NCI-H2171 treated with DMSO at 0.1 percent for 48 hours (cell line): ENCODE measurements around the gene SIGLEC11.
"Not testable (repeated sequence)": the region's sequence is repeated elsewhere in the genome, so short reads cannot be mapped to it uniquely, and the experiment has no call there.

ENCODE experiments used
- DNase-seq: peaks from one replicate; lab custom pipeline; 2025; lab: John Stamatoyannopoulos, UW

Gene SIGLEC11

DNA sequence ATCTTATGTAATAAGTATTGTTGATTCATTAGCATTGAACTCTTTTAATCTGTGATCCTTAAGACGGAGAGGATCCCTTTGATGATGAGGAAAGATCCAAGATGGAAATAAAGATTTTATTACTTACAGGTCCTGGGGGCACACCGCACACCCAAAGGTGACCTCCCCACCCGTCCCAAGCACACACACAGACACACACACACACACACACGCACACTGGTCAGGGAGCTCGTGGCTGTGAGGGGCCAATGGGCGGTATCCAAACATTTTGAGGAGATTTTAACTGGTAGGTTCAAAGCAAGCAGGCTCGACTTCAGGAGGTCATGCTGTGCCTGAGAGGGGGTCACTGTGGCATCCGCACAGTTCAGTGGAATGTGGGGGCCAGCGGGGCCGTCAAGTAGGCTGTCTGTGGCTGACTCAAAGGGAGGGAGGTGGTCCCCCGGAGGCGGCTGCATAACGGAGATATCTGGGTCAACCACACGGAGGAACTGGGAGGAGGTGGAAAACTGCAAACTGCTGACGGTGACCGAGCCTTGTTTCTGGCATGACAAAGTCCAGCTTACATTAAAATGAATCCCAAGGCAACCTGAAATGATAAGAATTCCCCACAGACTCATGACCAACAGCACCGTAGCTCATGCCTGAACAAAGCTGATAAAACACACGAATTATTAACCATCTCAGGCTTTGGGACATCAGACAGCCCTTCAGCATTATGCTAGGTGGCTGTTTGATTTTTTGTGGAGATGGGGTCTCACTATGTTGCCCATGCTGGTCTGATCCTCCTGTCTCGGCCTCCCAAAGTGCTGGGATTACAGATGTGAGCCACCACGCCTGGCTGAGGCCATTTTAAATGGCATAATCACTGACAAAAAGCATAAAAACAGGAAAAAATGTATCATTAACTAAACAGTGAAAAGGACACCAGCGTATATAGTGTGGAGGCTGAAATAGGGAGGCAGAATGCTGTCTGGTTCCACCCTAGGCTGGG is 20.9 kb upstream of the SIGLEC11 start:
- DNase-seq = no peak

- DNase-seq = no peak
These were observed 17.4 kb upstream of the SIGLEC11 start for GRCh38 chr19:49978324-49978723.

GRCh38 chr19:49977881-49978280 is 16.9 kb upstream of the SIGLEC11 start:
- no peak for DNase-seq

- DNase-seq = no peak
These were observed 16.1 kb upstream of the SIGLEC11 start for GRCh38 chr19:49977076-49977475.

GRCh38 chr19:49976496-49976895 is 15.5 kb upstream of the SIGLEC11 start:
- no peak for DNase-seq

- no peak for DNase-seq
These were observed 14.1 kb upstream of the SIGLEC11 start for GRCh38 chr19:49975051-49975450.

DNA sequence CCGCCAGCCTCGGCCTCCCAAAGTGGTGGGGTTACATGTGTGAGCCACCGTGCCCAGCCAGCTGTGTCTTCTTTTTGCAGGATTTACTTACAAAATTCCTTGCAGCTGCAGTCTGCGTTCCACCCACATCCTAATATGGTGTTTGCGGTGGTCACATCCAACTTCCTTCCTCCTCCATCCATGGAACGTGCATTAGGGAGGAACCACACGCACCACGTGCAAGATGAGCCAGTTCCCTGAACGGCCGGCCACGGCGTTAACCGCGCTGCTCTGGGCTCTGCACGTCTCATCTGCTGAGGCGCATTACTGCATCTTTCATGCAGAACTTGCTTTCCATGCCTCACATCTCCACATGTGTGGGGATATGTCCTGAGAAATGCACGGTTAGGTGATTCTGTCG is 13.0 kb upstream of the SIGLEC11 start:
- DNase-seq = no peak

GRCh38 chr19:49972841-49973240 is 11.9 kb upstream of the SIGLEC11 start:
- DNase-seq = no peak

GRCh38 chr19:49971991-49972411 is 11.0 kb upstream of the SIGLEC11 start:
- no peak for DNase-seq

GRCh38 chr19:49969355-49969754 is 8.4 kb upstream of the SIGLEC11 start:
- DNase-seq = not testable (repeated sequence)

DNA sequence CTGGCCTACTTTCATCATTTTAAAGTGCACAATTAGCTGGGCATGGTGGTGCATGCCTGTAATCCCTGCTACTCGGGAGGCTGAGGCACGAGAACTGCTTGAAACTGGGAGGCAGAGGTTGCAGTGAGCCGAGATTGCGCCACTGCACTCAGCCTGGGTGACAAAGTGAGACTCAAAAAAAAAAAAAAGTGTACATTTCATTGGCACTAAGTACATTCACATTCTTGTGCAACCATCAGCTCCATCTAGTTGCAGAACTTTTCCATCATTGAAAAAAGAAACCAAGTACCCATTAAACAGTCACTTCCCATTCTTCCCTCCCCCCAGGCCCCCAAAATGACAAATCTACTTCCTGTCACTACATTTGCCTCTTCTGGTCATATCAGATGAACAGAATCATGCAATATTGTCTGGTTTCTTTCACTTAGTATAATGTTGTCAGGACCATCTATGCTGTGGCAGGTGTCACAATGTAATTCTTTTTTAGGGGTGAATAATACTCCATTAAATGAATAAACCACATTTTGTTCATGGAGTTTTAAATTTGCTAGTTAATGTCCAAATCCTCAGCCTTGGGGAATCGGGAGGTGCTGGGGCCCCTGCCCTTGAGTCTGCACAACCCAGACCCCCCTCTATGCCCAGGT is 7.4 kb upstream of the SIGLEC11 start:
- DNase-seq = no peak

DNA sequence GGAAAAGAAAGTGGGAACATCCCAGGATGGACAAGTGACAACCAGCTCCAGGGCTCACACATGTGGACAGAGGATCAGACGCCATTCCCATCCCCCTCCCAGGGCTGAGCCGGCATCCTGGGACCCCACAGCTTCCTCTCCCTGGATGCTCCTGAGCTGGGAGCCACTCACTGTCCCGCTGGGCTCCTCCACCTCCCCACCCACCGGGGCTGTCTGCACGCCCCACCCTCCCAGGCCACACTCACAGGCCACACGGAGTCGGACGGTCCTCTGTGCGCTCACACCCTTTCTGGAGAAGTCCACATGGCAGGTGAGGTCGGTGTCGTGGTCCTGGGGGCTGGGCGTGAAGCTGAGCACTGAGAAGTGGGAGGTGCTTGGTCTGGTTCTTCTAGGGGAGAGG is 1.1 kb downstream of the SIGLEC11 start:
- DNase-seq = not testable (repeated sequence)

- not testable (repeated sequence) for DNase-seq
These were observed 2.4 kb downstream of the SIGLEC11 start for GRCh38 chr19:49958596-49958995.

DNA sequence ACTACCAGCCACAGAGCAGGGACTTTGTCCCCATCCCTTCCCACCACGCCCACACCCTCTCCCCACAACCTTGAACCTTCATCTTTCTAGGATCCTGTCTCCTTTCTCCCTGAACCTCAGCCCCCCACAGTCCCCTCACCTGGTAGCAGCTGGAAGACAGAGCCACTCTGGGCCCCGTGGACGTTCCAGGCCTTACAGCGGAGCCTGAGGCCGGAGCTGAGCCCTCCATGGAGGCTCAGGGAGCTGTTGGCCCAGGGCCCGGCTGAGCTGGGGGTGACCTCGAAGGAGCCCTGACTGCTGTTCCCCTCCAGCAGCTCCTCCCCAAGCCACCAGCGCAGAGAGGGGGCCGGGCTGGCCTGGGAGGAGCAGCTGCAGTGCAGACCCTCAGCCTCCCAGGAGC is 2.8 kb downstream of the SIGLEC11 start:
- DNase-seq = not testable (repeated sequence)

GRCh38 chr19:49957262-49957915 is 3.6 kb downstream of the SIGLEC11 start:
- DNase-seq = no peak

GRCh38 chr19:49956115-49956495 is 4.9 kb downstream of the SIGLEC11 start:
- no peak for DNase-seq

DNA sequence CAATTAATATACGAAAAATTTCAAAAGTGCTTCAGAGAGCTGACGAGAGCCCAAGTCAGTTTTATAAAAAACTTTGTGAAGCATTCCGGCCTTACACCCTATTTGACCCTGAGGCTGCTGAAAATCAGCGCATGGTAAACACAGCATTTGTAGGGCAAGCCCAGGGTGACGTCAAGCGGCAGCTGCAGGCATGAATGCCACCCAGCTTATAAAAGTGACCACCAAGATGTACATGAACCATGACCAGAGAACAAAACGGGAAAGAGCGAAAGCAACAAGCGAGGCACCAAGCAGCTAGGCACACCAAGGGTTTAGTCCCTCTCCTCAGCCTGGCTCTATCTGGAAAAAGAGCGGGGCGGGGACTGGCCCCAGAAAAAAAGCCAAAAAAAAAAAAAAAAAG is 6.0 kb downstream of the SIGLEC11 start:
- no peak for DNase-seq

- peak; percentile 5 for DNase-seq
These were observed 6.7 kb downstream of the SIGLEC11 start for GRCh38 chr19:49954092-49954829.

- DNase-seq = no peak
These were observed 7.6 kb downstream of the SIGLEC11 start for GRCh38 chr19:49953416-49953815.

DNA sequence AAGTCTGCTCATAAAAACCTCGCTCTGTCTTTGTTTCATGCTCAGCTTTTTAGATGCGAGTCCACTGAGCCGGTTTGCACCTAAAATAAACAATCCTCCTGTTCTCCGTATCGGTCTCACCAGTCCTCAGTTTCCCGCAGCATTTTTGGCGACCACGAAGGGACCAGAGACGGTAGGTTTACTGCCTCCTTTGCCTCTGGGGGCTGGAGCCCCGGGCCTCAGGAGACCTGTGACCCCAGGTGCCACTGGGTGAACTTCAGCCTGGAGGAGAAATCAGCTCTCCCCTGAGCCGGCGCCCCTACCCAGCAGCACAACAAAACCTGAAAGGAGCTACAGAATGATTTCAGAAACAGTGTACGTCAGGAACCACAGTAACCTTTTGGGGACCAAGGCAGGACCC is 8.1 kb downstream of the SIGLEC11 start:
- no peak for DNase-seq

GRCh38 chr19:49952479-49952836 is 8.5 kb downstream of the SIGLEC11 start:
- no peak for DNase-seq
